HCT116 (cell line): ENCODE measurements around the gene TRAPPC12. TPM values are rescaled to one million over a fixed set of nuclear protein-coding genes. Genes with fewer than 3 reads are reported as not detected.

ENCODE experiments used
- ATAC-seq: fragments of 200-7000 bp; cut with Tn5 transposase; 2 replicates; pipeline ENCODE4 v1.9.1; 2020; ENCODE audit warnings: mild to moderate bottlenecking, moderate library complexity
- BruUV-seq: library from RNA; stranded (reverse); fragments of 400-500 nt; replicated peaks from 2 replicates; lab custom pipeline; 2021; lab: Mats Ljungman, UMichigan
- CTCF ChIA-PET: fragments of 300-600 bp; sonication (Branson Sonifier 250); formaldehyde crosslinking; loops from one replicate; lab custom pipeline; 2021; ENCODE audit warnings: antibody characterized with exemption; lab: Charles Lee
- POLR2A ChIA-PET: fragments of 300-600, 350-600 bp; sonication (Branson Sonifier 250); formaldehyde crosslinking; loops from one replicate; lab custom pipeline; 2021; ENCODE audit warnings: antibody characterized with exemption; lab: Charles Lee
- RAD21 ChIA-PET, 2 experiments: fragments of 300-600 bp; sonication (Branson Sonifier 250); formaldehyde crosslinking; loops; one replicate each; lab custom pipeline; 2023; ENCODE audit warnings: low total read pairs in 2 of 2; ENCODE audit not compliant: uncharacterized antibody in 2 of 2, unreplicated experiment in 2 of 2, low non-redundant PET in 1 of 2; lab: Charles Lee
- DNase-seq: peaks from one replicate; pipeline ENCODE4 v3.0.0-alpha.2; 2010; ENCODE audit warnings: low read depth, low spot score
- H2AFZ ChIP-seq: fragments of 200-600 bp; shearing (Covaris generic), sonication (generic); 2 replicates; pipeline ENCODE4 v1.6.1; 2017; ENCODE audit warnings: low read depth, mixed run types, mixed read lengths, antibody characterized with exemption, low read length; ENCODE audit not compliant: poor library complexity, severe bottlenecking
- H3K27ac ChIP-seq: 2 replicates; pipeline ENCODE4 v1.5.1; 2012; ENCODE audit warnings: low read depth, low read length
- H3K27me3 ChIP-seq: fragments of 200-600 bp; sonication (generic); 2 replicates; pipeline ENCODE4 v1.6.1; 2016; ENCODE audit warnings: mixed run types, low read length, mixed read lengths; ENCODE audit not compliant: insufficient read depth
- H3K36me3 ChIP-seq, 2 experiments: fragments of 200-500 bp in 1 of 2; fragments of 200-600 bp in 1 of 2; sonication (Bioruptor generic) in 1 of 2; sonication (generic) in 1 of 2; 2 replicates each; pipeline versions ENCODE4 v1.5.1 to v1.6.1; 2014 to 2016; ENCODE audit warnings: low read length in 2 of 2, inconsistent platforms in 1 of 2, mixed read lengths in 1 of 2, mixed run types in 1 of 2; ENCODE audit not compliant: insufficient read depth in 2 of 2, control insufficient read depth in 1 of 2
- H3K4me1 ChIP-seq, 2 experiments: fragments of 200-600 bp in 1 of 2; sonication (generic) in 1 of 2; 2 replicates each; pipeline versions ENCODE4 v1.5.1 to v1.6.1; 2012 to 2017; ENCODE audit warnings: low read length in 2 of 2, inconsistent platforms in 1 of 2, mild to moderate bottlenecking in 1 of 2, mixed read lengths in 1 of 2, mixed run types in 1 of 2, moderate library complexity in 1 of 2; ENCODE audit not compliant: insufficient read depth in 2 of 2, control insufficient read depth in 1 of 2
- H3K4me2 ChIP-seq: fragments of 200-600 bp; sonication (generic); 2 replicates; pipeline ENCODE4 v1.6.1; 2017; ENCODE audit warnings: mixed run types, low read length, mixed read lengths
- H3K4me3 ChIP-seq, 2 experiments: fragments of 200-600 bp in 1 of 2; sonication (generic) in 1 of 2; replicated peaks in 1 of 2; 2 replicates each; pipeline ENCODE4 v1.5.1; 2011 to 2016; ENCODE audit warnings: low read length in 2 of 2, control low read depth in 1 of 2, low read depth in 1 of 2, mild to moderate bottlenecking in 1 of 2, mixed read lengths in 1 of 2, mixed run types in 1 of 2
- H3K79me2 ChIP-seq: fragments of 200-600 bp; sonication (generic); 2 replicates; pipeline ENCODE4 v1.6.1; 2017; ENCODE audit warnings: mild to moderate bottlenecking, mixed run types, low read length, moderate library complexity, mixed read lengths; ENCODE audit not compliant: insufficient read depth
- H3K9ac ChIP-seq: fragments of 200-600 bp; sonication (generic); 2 replicates; pipeline ENCODE4 v1.6.1; 2016; ENCODE audit warnings: low read length, mixed read lengths
- H3K9me2 ChIP-seq: fragments of 200-600 bp; sonication (generic), shearing (Covaris generic); 2 replicates; pipeline ENCODE4 v1.6.1; 2017; ENCODE audit warnings: mixed run types, mild to moderate bottlenecking, moderate library complexity; ENCODE audit not compliant: insufficient read depth
- H3K9me3 ChIP-seq, 2 experiments: fragments of 200-500 bp in 1 of 2; fragments of 200-600 bp in 1 of 2; sonication (Bioruptor generic) in 1 of 2; sonication (generic) in 1 of 2; 2 replicates each; pipeline ENCODE4 v1.6.1; 2014 to 2017; ENCODE audit warnings: low read length in 2 of 2, mixed read lengths in 2 of 2, inconsistent platforms in 1 of 2, low read depth in 1 of 2, mild to moderate bottlenecking in 1 of 2, mixed run types in 1 of 2, moderate library complexity in 1 of 2; ENCODE audit not compliant: control insufficient read depth in 1 of 2, insufficient read depth in 1 of 2
- H4K20me1 ChIP-seq: fragments of 200-600 bp; sonication (generic), shearing (Covaris generic); 2 replicates; pipeline ENCODE4 v1.6.1; 2017; ENCODE audit warnings: mixed run types, mild to moderate bottlenecking, moderate library complexity; ENCODE audit not compliant: insufficient read depth
- ATF3 ChIP-seq: IDR thresholded peaks from 2 replicates; pipeline ENCODE4 v1.6.1; 2012
- CBX3 ChIP-seq: IDR thresholded peaks from 2 replicates; pipeline ENCODE4 v1.6.1; 2012; ENCODE audit warnings: low read depth
- CEBPB ChIP-seq: IDR thresholded peaks from 2 replicates; pipeline ENCODE4 v1.6.1; 2012; ENCODE audit warnings: low read depth
- EGR1 ChIP-seq: IDR thresholded peaks from 2 replicates; pipeline ENCODE4 v1.6.1; 2012; ENCODE audit warnings: low read depth
- EZH2 ChIP-seq: fragments of 200-600 bp; sonication (generic); IDR thresholded peaks from 2 replicates; pipeline ENCODE4 v1.6.1; 2017; ENCODE audit warnings: antibody characterized with exemption, mixed run types
- FOSL1 ChIP-seq: IDR thresholded peaks from 2 replicates; pipeline ENCODE4 v1.6.1; 2012; ENCODE audit warnings: low read depth
- JUND ChIP-seq: IDR thresholded peaks from 2 replicates; pipeline ENCODE4 v1.6.1; 2012
- MAX ChIP-seq: IDR thresholded peaks from 2 replicates; pipeline ENCODE4 v1.6.1; 2012
- SP1 ChIP-seq: IDR thresholded peaks from 2 replicates; pipeline ENCODE4 v1.6.1; 2012; ENCODE audit warnings: low read depth
- SRF ChIP-seq: IDR thresholded peaks from 2 replicates; pipeline ENCODE4 v1.6.1; 2012; ENCODE audit warnings: low read depth
- YY1 ChIP-seq: IDR thresholded peaks from 2 replicates; pipeline ENCODE4 v1.6.1; 2011; ENCODE audit warnings: low read length, low read depth, moderate library complexity, mild to moderate bottlenecking; ENCODE audit not compliant: insufficient replicate concordance; ENCODE audit errors: extremely low read depth
- ZFX ChIP-seq: fragments of 450-650 bp; IDR thresholded peaks from 2 replicates; pipeline ENCODE4 v1.6.1; 2017
- ZNF274 ChIP-seq: fragments of 200-500 bp; sonication (Bioruptor generic); IDR thresholded peaks from 2 replicates; pipeline ENCODE4 v1.6.1; 2014; ENCODE audit warnings: mild to moderate bottlenecking, low read depth, low read length, inconsistent platforms
- intact Hi-C: fragments of 100-400 bp; cut with micrococcal nuclease; formaldehyde crosslinking; loops from 2 replicates; pipeline ENCODE4 v1.10.0; 2022
- total RNA-seq: library from RNA; stranded (reverse); gene quantifications from one replicate; pipeline ENCODE4 v1.2.1, GENCODE V29; 2021; ENCODE audit not compliant: unreplicated experiment

Gene TRAPPC12
- total RNA-seq, 1 experiment from 2014 or later = 47.4 TPM

DNA sequence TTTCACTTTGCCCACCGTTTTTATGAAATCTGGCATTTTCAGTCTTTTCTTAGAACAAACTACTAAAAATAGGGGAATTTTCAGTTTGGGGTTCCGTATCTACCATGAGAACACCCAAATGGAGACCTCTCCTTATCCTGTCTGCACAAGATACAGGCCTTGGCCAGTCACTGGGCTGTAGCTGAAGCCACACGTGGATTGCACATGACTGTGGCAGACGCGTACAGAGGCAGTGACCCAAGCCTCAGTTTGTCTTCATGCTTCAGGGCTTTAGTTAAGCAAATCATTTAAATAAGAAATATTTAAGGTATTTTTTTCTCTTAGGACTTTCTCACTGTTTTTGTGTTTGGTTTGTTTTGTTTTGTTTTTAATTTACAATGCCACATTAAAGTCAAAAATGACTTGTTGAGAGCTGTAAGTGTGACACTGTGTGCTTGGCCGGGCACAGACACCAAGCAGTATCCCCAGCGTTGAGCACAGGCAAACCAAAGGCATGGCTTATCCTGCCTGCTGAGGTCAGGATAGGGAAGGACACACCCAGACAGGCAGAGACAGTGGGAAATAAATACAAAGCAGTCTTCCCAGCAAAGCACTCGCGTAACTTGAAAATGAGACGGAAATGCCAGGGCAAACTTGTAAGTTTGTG lies 53.3 kb downstream of the TRAPPC12 start:
- H3K4me1 ChIP-seq = no peaks in the 10 kb centered on the region
- H4K20me1 ChIP-seq = no peaks in the 10 kb centered on the region
- H2AFZ ChIP-seq = no peak overlapping the region
- ChIA-PET POLR2A (no interaction called here), CTCF (interaction anchor here (1.2 kb wide), 1 partner anchor 9 kb away, joined by 5 read pairs; no protein-coding TSS in a partner anchor), RAD21 (no interaction called here)
- no peak overlapping the region for H3K9ac ChIP-seq
- no TSS peak for BruUV-seq
- no peaks in the 10 kb centered on the region for H3K9me2 ChIP-seq
- H3K79me2 ChIP-seq = no peaks in the 10 kb centered on the region
- intact Hi-C loops = no loop called here
- DNase-seq (no peak), ATAC-seq (no peak)
- no peak overlapping the region for H3K4me2 ChIP-seq
- no peaks in the 10 kb centered on the region for H3K27me3 ChIP-seq
- TF ChIP-seq EGR1 (no peak), JUND (no peak), EZH2 (no peak), CBX3 (no peak), MAX (no peak), CEBPB (no peak), ATF3 (no peak), ZFX (no peak), SP1 (no peak), SRF (no peak), FOSL1 (no peak)
- no peak overlapping the region for H3K27ac ChIP-seq
- H3K9me3 ChIP-seq = no peaks in the 10 kb centered on the region
- no peak overlapping the region for H3K4me3 ChIP-seq
- peaks cover 0 to 2% of the 10 kb centered on the region in 2 experiments; a peak in 1 of 4 replicates for H3K36me3 ChIP-seq

DNA sequence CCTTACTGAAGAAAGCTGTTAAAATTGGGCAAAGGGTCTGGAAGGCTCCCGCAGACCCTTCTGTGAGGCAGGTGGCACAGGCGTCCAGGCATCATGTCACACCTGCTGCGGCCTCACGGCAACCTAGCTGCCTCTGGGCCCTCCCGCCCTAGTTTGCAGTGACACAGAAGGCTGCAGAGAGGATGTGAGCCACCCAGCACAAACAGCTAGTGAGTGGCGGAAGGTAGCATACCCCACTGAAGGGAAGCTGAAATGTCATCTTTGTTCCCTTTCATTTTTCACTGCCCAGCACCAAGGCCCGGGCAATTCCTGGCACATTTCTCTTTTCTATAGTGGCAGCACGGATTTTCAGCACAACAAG lies 53.8 kb downstream of the TRAPPC12 start:
- Histone ChIP-seq H3K27me3 (no peaks in the 10 kb centered on the region), H3K9me2 (no peaks in the 10 kb centered on the region), H3K9ac (no peak overlapping the region), H3K36me3 (no peaks in the 10 kb centered on the region; a peak in 1 of 4 replicates), H3K79me2 (no peaks in the 10 kb centered on the region), H3K4me1 (no peaks in the 10 kb centered on the region), H3K27ac (no peak overlapping the region), H3K4me2 (no peak overlapping the region), H3K4me3 (no peak overlapping the region), H4K20me1 (no peaks in the 10 kb centered on the region), H2AFZ (no peak overlapping the region), H3K9me3 (no peaks in the 10 kb centered on the region)
- intact Hi-C loops = no loop called here
- CTCF ChIA-PET = interaction anchor here (1.2 kb wide), 1 partner anchor 9 kb away, joined by 5 read pairs; no protein-coding TSS in a partner anchor
- no peak for ATAC-seq
- no TSS peak for BruUV-seq
- DNase-seq = no peak
- no peak for TF ChIP-seq SP1
- TF ChIP-seq MAX = no peak
- TF ChIP-seq YY1 = no peak
- no peak for TF ChIP-seq ZNF274
- RAD21 ChIA-PET = no interaction called here
- POLR2A ChIA-PET = no interaction called here
